Measurements from ENCODE around the gene DBNL. TPM values are rescaled to one million over a fixed set of nuclear protein-coding genes. Genes with fewer than 3 reads are reported as not detected.

The DBNL gene
- total RNA-seq, 1 experiment from 2014 or later, result 85.5 TPM

DNA sequence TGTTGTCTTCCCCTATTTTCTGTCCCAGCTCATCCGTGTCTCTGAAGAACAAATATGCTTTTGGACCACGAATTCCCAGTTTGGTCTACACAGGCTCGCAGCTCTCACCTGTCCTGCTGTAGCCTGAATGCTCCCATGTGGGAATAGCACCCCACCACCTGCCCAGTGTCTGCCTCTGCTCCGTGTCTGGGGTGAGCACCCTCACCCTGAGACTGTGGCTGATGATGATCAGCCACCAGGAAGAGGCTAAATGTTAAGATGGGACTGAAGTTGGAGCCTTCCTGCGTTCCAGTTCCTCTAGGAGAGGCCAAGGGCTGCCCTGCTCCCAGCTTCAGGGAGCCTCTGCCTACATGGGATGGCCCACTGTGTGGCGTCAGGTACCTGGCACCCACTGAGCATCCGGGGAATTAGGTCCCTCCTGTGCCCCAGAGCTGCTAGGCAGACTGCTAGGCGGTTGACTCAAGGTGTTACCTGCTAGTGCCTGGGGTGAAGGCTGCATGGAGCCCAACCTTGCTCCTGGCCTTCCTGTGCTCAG lies 17.2 kb downstream of the DBNL start:
- DNase-seq, result no peak
- peaks cover under 1% of the 10 kb centered on the region for H3K27me3 Mint-ChIP-seq (ENCODE audit: insufficient read depth, unreplicated experiment)
- CTCF ChIA-PET, result no interaction called here
- peaks cover 4% of the 10 kb centered on the region for H3K36me3 ChIP-seq (ENCODE audit: control insufficient read depth, insufficient read depth, low read length)
- H3K4me3 ChIP-seq (ENCODE audit: low read depth, low read length), result no peak overlapping the region
- H3K4me1 Mint-ChIP-seq (ENCODE audit: low read depth, unreplicated experiment), result peaks cover 2% of the 10 kb centered on the region
- no peaks in the 10 kb centered on the region for H3K4me1 ChIP-seq
- BruUV-seq (replicated peaks), result no TSS peak
- no peaks in the 10 kb centered on the region for H3K27me3 ChIP-seq (replicated peaks; ENCODE audit: control insufficient read depth, insufficient read depth, low read length)
- intact Hi-C loops (cut with micrococcal nuclease; ENCODE audit: unreplicated experiment), result no loop called here
- no peak overlapping the region for H3K4me3 Mint-ChIP-seq (ENCODE audit: unreplicated experiment)
- H3K9me3 Mint-ChIP-seq (ENCODE audit: unreplicated experiment), result no peaks in the 10 kb centered on the region
- no peak overlapping the region for H3K27ac Mint-ChIP-seq (ENCODE audit: unreplicated experiment)
- TF ChIP-seq, protein P1, sequence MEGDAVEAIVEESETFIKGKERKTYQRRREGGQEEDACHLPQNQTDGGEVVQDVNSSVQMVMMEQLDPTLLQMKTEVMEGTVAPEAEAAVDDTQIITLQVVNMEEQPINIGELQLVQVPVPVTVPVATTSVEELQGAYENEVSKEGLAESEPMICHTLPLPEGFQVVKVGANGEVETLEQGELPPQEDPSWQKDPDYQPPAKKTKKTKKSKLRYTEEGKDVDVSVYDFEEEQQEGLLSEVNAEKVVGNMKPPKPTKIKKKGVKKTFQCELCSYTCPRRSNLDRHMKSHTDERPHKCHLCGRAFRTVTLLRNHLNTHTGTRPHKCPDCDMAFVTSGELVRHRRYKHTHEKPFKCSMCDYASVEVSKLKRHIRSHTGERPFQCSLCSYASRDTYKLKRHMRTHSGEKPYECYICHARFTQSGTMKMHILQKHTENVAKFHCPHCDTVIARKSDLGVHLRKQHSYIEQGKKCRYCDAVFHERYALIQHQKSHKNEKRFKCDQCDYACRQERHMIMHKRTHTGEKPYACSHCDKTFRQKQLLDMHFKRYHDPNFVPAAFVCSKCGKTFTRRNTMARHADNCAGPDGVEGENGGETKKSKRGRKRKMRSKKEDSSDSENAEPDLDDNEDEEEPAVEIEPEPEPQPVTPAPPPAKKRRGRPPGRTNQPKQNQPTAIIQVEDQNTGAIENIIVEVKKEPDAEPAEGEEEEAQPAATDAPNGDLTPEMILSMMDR (IDR thresholded peaks at IDR 0.05; ENCODE audit: insufficient read depth in 1 of 2, low read depth in 1 of 2, low read length in 1 of 2, severe bottlenecking in 1 of 2, unreplicated experiment in 1 of 2), result no peak
- POLR2A ChIA-PET, result no interaction called here
- no peaks in the 10 kb centered on the region for H3K9me3 ChIP-seq
- peaks cover 48% of the 10 kb centered on the region for H3K36me3 Mint-ChIP-seq (ENCODE audit: insufficient read depth, unreplicated experiment)

DNA sequence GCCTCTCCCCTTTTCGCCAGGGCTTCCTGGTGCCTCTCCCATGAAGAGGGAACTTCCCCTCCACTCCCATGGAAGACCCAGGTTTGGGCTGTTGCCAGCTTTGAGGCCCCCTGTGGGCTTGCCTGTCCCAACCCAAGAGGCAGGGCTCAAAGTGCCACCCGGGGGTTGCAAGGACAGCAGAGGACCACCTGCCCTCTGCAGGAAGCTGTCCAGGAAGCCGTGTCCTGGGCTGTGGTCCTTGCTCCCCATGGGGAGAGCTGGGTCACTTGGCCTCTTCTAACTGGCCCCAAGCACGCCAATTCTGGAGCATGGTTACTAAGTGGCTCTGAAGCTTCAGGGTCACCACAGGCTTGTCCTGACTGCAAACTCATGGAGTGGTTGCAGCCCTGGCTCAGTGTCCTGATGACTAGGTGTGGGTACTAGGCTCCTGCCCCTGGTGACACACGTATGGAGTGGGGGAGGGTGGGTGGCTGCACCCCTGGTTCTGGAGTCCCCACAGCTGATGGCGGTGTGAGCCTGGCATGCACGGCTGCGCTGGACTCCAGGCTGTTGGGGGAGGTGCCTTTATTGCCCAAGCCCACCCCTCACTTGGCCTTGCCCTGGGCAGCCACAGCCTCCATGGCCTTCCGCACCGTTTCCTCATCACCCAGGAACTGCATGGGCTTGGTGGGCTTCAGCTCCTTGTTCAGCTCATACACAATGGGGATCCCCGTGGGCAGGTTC lies 17.8 kb downstream of the DBNL start:
- DNase-seq, result no peak
- Mint-ChIP-seq H3K27ac (ENCODE audit: unreplicated experiment) (no peak overlapping the region), H3K4me1 (ENCODE audit: low read depth, unreplicated experiment) (peaks cover 6% of the 10 kb centered on the region), H3K4me3 (ENCODE audit: unreplicated experiment) (no peak overlapping the region), H3K27me3 (ENCODE audit: insufficient read depth, unreplicated experiment) (peaks cover 3% of the 10 kb centered on the region), H3K36me3 (ENCODE audit: insufficient read depth, unreplicated experiment) (peaks cover 48% of the 10 kb centered on the region), H3K9me3 (ENCODE audit: unreplicated experiment) (no peaks in the 10 kb centered on the region)
- POLR2A ChIA-PET, result no interaction called here
- CTCF ChIA-PET, result no interaction called here
- TF ChIP-seq, protein P1 (IDR thresholded peaks at IDR 0.05; ENCODE audit: insufficient read depth in 1 of 2, low read depth in 1 of 2, low read length in 1 of 2, severe bottlenecking in 1 of 2, unreplicated experiment in 1 of 2), result no peak
- intact Hi-C loops (cut with micrococcal nuclease; ENCODE audit: unreplicated experiment), result no loop called here
- Histone ChIP-seq H3K4me1 (no peaks in the 10 kb centered on the region), H3K4me3 (ENCODE audit: low read depth, low read length) (no peak overlapping the region), H3K36me3 (ENCODE audit: control insufficient read depth, insufficient read depth, low read length) (peaks cover 4% of the 10 kb centered on the region), H3K9me3 (no peaks in the 10 kb centered on the region), H3K27me3 (replicated peaks; ENCODE audit: control insufficient read depth, insufficient read depth, low read length) (no peaks in the 10 kb centered on the region)
- BruUV-seq (replicated peaks), result no TSS peak

DNA sequence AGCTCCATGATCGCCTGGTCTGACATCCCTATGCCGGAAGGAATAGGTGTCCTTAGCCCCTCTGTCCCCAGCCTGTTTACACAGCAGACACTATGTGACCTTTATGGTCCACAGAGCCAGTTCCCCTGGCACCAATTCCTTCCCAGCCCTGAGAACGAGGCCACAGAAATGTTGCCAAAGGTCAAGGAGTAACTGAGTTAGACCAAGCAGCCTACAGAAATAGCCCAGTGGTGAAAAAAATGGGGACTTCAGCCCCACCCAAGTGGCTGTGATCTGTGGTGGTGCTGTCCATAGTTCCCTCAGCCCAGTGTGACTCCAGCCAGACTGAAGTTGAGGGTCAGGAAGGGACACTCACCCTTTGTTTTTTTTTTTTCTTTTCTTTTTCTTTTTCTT lies 18.4 kb downstream of the DBNL start:
- Histone ChIP-seq H3K4me1 (no peaks in the 10 kb centered on the region), H3K36me3 (ENCODE audit: control insufficient read depth, insufficient read depth, low read length) (peaks cover 4% of the 10 kb centered on the region), H3K4me3 (ENCODE audit: low read depth, low read length) (no peak overlapping the region), H3K27me3 (replicated peaks; ENCODE audit: control insufficient read depth, insufficient read depth, low read length) (no peaks in the 10 kb centered on the region), H3K9me3 (no peaks in the 10 kb centered on the region)
- H3K36me3 Mint-ChIP-seq (ENCODE audit: insufficient read depth, unreplicated experiment), result peaks cover 49% of the 10 kb centered on the region
- H3K9me3 Mint-ChIP-seq (ENCODE audit: unreplicated experiment), result no peaks in the 10 kb centered on the region
- intact Hi-C loops (cut with micrococcal nuclease; ENCODE audit: unreplicated experiment), result no loop called here
- ChIA-PET CTCF (no interaction called here), POLR2A (no interaction called here)
- no peak overlapping the region for H3K4me3 Mint-ChIP-seq (ENCODE audit: unreplicated experiment)
- no TSS peak for BruUV-seq (replicated peaks)
- no peak overlapping the region for H3K27ac Mint-ChIP-seq (ENCODE audit: unreplicated experiment)
- TF ChIP-seq, protein P1 (IDR thresholded peaks at IDR 0.05; ENCODE audit: insufficient read depth in 1 of 2, low read depth in 1 of 2, low read length in 1 of 2, severe bottlenecking in 1 of 2, unreplicated experiment in 1 of 2), result no peak
- no peak for DNase-seq
- peaks cover 3% of the 10 kb centered on the region for H3K27me3 Mint-ChIP-seq (ENCODE audit: insufficient read depth, unreplicated experiment)
- H3K4me1 Mint-ChIP-seq (ENCODE audit: low read depth, unreplicated experiment), result peaks cover 6% of the 10 kb centered on the region
